Neural cell (in vitro differentiated cells): ENCODE data around the gene PRKAG3. TPM values are rescaled to one million over a fixed set of nuclear protein-coding genes. Genes with fewer than 3 reads are reported as not detected.

Experiments
- H2AFZ ChIP-seq: fragments of 200-600, 300-800 bp; sonication (generic), shearing (Covaris generic); 2 replicates; pipeline ENCODE4 v1.6.0; 2014; ENCODE audit warnings: low read depth, mild to moderate bottlenecking, antibody characterized with exemption, low read length, moderate library complexity
- H3F3A ChIP-seq: fragments of 200-600 bp; shearing (Covaris generic); 2 replicates; pipeline ENCODE4 v1.6.1; 2016; ENCODE audit warnings: mild to moderate bottlenecking, moderate library complexity, mixed read lengths, antibody characterized with exemption, low read length; ENCODE audit not compliant: insufficient read depth, poor library complexity, severe bottlenecking
- H3K27ac ChIP-seq: fragments of 200-600, 300-800 bp; sonication (generic), shearing (Covaris generic); 2 replicates; pipeline ENCODE4 v1.5.1; 2014; ENCODE audit warnings: mild to moderate bottlenecking, low read length, moderate library complexity
- H3K27me3 ChIP-seq: fragments of 300-800, 200-600 bp; sonication (generic), shearing (Covaris generic); 2 replicates; pipeline ENCODE4 v1.6.0; 2014; ENCODE audit warnings: mild to moderate bottlenecking, low read depth, low read length, moderate library complexity; ENCODE audit not compliant: insufficient read depth
- H3K36me3 ChIP-seq: fragments of 300-800, 200-600 bp; sonication (generic), shearing (Covaris generic); 2 replicates; pipeline ENCODE4 v1.5.1; 2014; ENCODE audit warnings: mild to moderate bottlenecking, antibody characterized with exemption, low read length, moderate library complexity; ENCODE audit not compliant: insufficient read depth
- H3K4me2 ChIP-seq: fragments of 300-800, 200-600 bp; sonication (generic), shearing (Covaris generic); 2 replicates; pipeline ENCODE4 v1.6.0; 2014; ENCODE audit warnings: mild to moderate bottlenecking, low read length
- H3K4me3 ChIP-seq: fragments of 300-800, 200-600 bp; sonication (generic), shearing (Covaris generic); 2 replicates; pipeline ENCODE4 v1.5.1; 2014; ENCODE audit warnings: mild to moderate bottlenecking, low read length, moderate library complexity
- H3K79me2 ChIP-seq: fragments of 200-600 bp; shearing (Covaris generic); replicated peaks from 2 replicates; pipeline ENCODE4 v1.6.0; 2014; ENCODE audit warnings: mild to moderate bottlenecking, low read length, moderate library complexity; ENCODE audit not compliant: insufficient read depth
- H3K9ac ChIP-seq: fragments of 300-800, 200-600 bp; sonication (generic), shearing (Covaris generic); 2 replicates; pipeline ENCODE4 v1.6.1; 2016; ENCODE audit warnings: mild to moderate bottlenecking, low read length, mixed read lengths
- H3K9me2 ChIP-seq: fragments of 200-600 bp; shearing (Covaris generic); 2 replicates; pipeline ENCODE4 v1.6.1; 2016; ENCODE audit warnings: mild to moderate bottlenecking, low read length, mixed read lengths; ENCODE audit not compliant: insufficient read depth
- H3K9me3 ChIP-seq: fragments of 200-600, 300-800 bp; sonication (generic), shearing (Covaris generic); 2 replicates; pipeline ENCODE4 v1.6.1; 2016; ENCODE audit warnings: mild to moderate bottlenecking, mixed run types, low read length, moderate library complexity, mixed read lengths
- H4K20me1 ChIP-seq: fragments of 200-600 bp; shearing (Covaris generic); 2 replicates; pipeline ENCODE4 v1.6.1; 2016; ENCODE audit warnings: mild to moderate bottlenecking, mixed run types; ENCODE audit not compliant: insufficient read depth
- EP300 ChIP-seq: fragments of 450-650 bp; conservative IDR thresholded peaks from 2 replicates; pipeline ENCODE4 v1.6.1; 2014; ENCODE audit warnings: antibody characterized with exemption, mild to moderate bottlenecking, moderate library complexity; ENCODE audit not compliant: poor library complexity, severe bottlenecking
- EZH2 ChIP-seq: fragments of 200-600, 300-800 bp; shearing (Covaris generic), sonication (generic); IDR thresholded peaks from 2 replicates; pipeline ENCODE4 v1.6.1; 2014; ENCODE audit warnings: antibody characterized with exemption, low read length, borderline replicate concordance, mild to moderate bottlenecking; ENCODE audit not compliant: insufficient read depth, poor library complexity, severe bottlenecking
- MXI1 ChIP-seq: fragments of 450-650 bp; conservative IDR thresholded peaks from 2 replicates; pipeline ENCODE4 v1.6.1; 2014; ENCODE audit warnings: antibody characterized with exemption, mild to moderate bottlenecking; ENCODE audit not compliant: poor library complexity, severe bottlenecking
- POLR2AphosphoS5 ChIP-seq: IDR thresholded peaks from 2 replicates; pipeline ENCODE4 v1.6.1; 2012
- RAD21 ChIP-seq: fragments of 450-650 bp; conservative IDR thresholded peaks from 2 replicates; pipeline ENCODE4 v1.6.1; 2014; ENCODE audit warnings: antibody characterized with exemption, mild to moderate bottlenecking, moderate library complexity
- SMC3 ChIP-seq: fragments of 450-650 bp; conservative IDR thresholded peaks from 2 replicates; pipeline ENCODE4 v1.6.1; 2014; ENCODE audit warnings: antibody characterized with exemption, mild to moderate bottlenecking, moderate library complexity; ENCODE audit not compliant: poor library complexity
- TAF1 ChIP-seq: IDR thresholded peaks from 2 replicates; pipeline ENCODE4 v1.6.1; 2012; ENCODE audit warnings: low read depth
- polyA plus RNA-seq: library from polyadenylated mRNA; depleted of rRNA; stranded (reverse); fragments of >200 nt; gene quantifications from 2 replicates; pipeline ENCODE4 v1.2.3, GENCODE V29; 2014
- TF ChIP-seq, protein P1 (sequence below): fragments of 450-650 bp; IDR thresholded peaks from 2 replicates; pipeline ENCODE4 v1.5.1; 2014; ENCODE audit warnings: antibody characterized with exemption, mild to moderate bottlenecking, moderate library complexity; ENCODE audit not compliant: poor library complexity, severe bottlenecking
- TF ChIP-seq, protein P2 (sequence below): IDR thresholded peaks from 2 replicates; pipeline ENCODE4 v1.6.1; 2012; ENCODE audit warnings: borderline replicate concordance

Gene PRKAG3
- polyA plus RNA-seq, 1 donor from 2014 or later: not detected

DNA sequence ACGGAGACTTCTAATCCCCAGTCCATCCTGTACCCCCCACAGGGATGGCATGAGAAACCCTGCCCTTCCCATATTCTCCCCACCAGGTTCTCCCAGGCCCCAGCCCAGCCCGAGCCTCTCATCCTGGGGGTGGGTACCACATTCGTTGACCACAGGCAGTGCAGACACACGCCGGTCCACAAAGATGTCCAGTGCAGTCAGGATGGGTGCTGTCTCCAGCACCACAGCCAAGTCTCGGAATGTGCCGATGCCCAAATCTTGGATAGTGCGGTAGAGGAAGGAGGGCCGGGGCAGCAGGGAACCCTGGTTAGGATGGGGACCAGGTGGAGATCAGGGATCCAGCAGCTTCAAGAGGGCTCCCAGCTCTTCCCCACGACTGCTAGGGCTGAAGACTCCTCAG, 4.8 kb downstream of the PRKAG3 start:
- H3K27me3 ChIP-seq: no peaks in the 10 kb centered on the region
- H3K36me3 ChIP-seq: no peaks in the 10 kb centered on the region
- H3F3A ChIP-seq: no peaks in the 10 kb centered on the region
- H3K79me2 ChIP-seq: no peaks in the 10 kb centered on the region
- H3K27ac ChIP-seq: no peak overlapping the region
- TF ChIP-seq TAF1 (no peak), SMC3 (no peak), RAD21 (no peak), EZH2 (no peak), EP300 (no peak), POLR2AphosphoS5 (no peak), MXI1 (no peak)
- TF ChIP-seq, protein P1, sequence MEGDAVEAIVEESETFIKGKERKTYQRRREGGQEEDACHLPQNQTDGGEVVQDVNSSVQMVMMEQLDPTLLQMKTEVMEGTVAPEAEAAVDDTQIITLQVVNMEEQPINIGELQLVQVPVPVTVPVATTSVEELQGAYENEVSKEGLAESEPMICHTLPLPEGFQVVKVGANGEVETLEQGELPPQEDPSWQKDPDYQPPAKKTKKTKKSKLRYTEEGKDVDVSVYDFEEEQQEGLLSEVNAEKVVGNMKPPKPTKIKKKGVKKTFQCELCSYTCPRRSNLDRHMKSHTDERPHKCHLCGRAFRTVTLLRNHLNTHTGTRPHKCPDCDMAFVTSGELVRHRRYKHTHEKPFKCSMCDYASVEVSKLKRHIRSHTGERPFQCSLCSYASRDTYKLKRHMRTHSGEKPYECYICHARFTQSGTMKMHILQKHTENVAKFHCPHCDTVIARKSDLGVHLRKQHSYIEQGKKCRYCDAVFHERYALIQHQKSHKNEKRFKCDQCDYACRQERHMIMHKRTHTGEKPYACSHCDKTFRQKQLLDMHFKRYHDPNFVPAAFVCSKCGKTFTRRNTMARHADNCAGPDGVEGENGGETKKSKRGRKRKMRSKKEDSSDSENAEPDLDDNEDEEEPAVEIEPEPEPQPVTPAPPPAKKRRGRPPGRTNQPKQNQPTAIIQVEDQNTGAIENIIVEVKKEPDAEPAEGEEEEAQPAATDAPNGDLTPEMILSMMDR: no peak
- TF ChIP-seq, protein P2, sequence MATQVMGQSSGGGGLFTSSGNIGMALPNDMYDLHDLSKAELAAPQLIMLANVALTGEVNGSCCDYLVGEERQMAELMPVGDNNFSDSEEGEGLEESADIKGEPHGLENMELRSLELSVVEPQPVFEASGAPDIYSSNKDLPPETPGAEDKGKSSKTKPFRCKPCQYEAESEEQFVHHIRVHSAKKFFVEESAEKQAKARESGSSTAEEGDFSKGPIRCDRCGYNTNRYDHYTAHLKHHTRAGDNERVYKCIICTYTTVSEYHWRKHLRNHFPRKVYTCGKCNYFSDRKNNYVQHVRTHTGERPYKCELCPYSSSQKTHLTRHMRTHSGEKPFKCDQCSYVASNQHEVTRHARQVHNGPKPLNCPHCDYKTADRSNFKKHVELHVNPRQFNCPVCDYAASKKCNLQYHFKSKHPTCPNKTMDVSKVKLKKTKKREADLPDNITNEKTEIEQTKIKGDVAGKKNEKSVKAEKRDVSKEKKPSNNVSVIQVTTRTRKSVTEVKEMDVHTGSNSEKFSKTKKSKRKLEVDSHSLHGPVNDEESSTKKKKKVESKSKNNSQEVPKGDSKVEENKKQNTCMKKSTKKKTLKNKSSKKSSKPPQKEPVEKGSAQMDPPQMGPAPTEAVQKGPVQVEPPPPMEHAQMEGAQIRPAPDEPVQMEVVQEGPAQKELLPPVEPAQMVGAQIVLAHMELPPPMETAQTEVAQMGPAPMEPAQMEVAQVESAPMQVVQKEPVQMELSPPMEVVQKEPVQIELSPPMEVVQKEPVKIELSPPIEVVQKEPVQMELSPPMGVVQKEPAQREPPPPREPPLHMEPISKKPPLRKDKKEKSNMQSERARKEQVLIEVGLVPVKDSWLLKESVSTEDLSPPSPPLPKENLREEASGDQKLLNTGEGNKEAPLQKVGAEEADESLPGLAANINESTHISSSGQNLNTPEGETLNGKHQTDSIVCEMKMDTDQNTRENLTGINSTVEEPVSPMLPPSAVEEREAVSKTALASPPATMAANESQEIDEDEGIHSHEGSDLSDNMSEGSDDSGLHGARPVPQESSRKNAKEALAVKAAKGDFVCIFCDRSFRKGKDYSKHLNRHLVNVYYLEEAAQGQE: no peak
- no peak overlapping the region for H3K9ac ChIP-seq
- no peaks in the 10 kb centered on the region for H3K9me3 ChIP-seq
- H2AFZ ChIP-seq: no peak overlapping the region
- no peak overlapping the region for H3K4me2 ChIP-seq
- no peaks in the 10 kb centered on the region for H3K9me2 ChIP-seq
- no peak overlapping the region for H3K4me3 ChIP-seq
- no peaks in the 10 kb centered on the region for H4K20me1 ChIP-seq

DNA sequence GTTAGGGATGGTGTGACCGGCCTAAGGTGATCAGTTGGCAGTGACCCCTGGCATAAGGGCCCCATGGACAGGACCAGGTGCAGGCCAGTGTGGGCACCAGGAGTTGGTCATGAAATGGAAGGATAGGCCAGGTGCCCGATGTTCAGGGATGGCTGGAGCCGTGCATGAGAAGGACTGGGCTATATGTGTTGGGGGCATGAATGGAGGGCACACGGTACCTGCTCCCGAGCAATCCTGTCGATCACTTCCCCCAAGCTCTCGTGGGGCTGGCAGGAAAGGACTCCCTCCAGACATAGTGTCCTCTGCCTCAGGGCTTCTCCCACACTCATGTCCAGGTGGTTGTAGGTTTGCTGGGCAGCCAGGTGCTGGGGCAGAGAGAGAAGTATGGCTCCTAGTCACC, 7.6 kb downstream of the PRKAG3 start:
- H3K9ac ChIP-seq: no peak overlapping the region
- TF ChIP-seq EZH2: no peak
- TF ChIP-seq MXI1: no peak
- no peak for TF ChIP-seq EP300
- TF ChIP-seq POLR2AphosphoS5: no peak
- no peak for TF ChIP-seq TAF1
- TF ChIP-seq SMC3: no peak
- TF ChIP-seq RAD21: no peak
- TF ChIP-seq, protein P1: no peak
- TF ChIP-seq, protein P2: no peak

More for the DNA sequence above, 7.6 kb downstream of the PRKAG3 start:
- Histone ChIP-seq H3K9me2 (no peaks in the 10 kb centered on the region), H3K4me3 (no peak overlapping the region), H3K27ac (no peak overlapping the region), H4K20me1 (no peaks in the 10 kb centered on the region), H3K36me3 (no peaks in the 10 kb centered on the region), H2AFZ (no peak overlapping the region), H3K9me3 (no peaks in the 10 kb centered on the region), H3F3A (no peaks in the 10 kb centered on the region), H3K79me2 (no peaks in the 10 kb centered on the region), H3K27me3 (no peaks in the 10 kb centered on the region), H3K4me2 (no peak overlapping the region)
